Left kidney (tissue), 2 donors: ENCODE measurements around the gene TOB1. TPM values are rescaled to one million over a fixed set of nuclear protein-coding genes. Genes with fewer than 3 reads are reported as not detected.
"Not testable (repeated sequence)": the region's sequence is repeated elsewhere in the genome, so short reads cannot be mapped to it uniquely, and the experiment has no call there.

ENCODE experiments used
- DNase-seq: peaks from one replicate; pipeline ENCODE4 v3.0.0-alpha.2; 2013
- polyA plus RNA-seq: library from polyadenylated mRNA; unstranded; fragments of 120-200 nt; gene quantifications from one replicate; pipeline ENCODE4 v1.2.1, GENCODE V29; 2013; ENCODE audit not compliant: insufficient read length

The TOB1 gene
- polyA plus RNA-seq, 1 donor, result 38.6 TPM

DNA sequence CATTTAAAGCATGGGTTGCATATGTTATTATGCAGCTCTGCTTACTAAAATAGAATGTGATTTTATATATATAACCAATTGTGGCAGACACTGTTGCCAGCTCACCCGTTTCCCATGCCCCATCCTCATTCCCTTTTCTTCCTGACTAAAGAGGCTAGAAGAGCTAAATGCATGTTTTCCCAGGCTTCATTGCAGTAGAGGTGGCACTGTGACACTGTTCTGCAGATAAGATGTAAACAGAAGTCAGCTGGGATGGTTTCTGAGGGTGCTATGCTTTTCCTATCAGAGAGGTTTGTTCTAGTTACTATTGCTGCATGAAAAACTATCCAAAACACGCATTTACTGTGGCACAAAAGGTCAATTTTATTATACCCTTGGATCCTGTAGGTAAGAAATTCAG lies 5.7 kb upstream of the TOB1 start:
- no peak for DNase-seq

GRCh38 chr17:50871364-50871763 lies 5.2 kb upstream of the TOB1 start:
- no peak for DNase-seq

- DNase-seq, result no peak
Observed at GRCh38 chr17:50868602-50869001, 2.4 kb upstream of the TOB1 start.

DNA sequence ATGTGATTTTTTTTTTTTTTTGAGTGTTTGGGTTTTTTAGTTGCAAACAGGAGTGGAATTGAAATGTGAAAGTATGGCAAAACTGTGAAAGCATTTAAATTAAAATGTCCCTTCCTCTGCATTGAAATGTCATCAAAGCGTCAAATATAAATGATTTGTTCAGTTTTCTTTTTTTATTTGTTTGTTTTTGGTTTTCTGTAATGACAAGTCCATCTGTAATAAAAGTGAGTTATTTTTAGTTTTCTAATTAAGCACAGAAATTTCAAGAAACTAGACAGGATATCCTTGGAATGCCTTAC lies 1.9 kb upstream of the TOB1 start:
- DNase-seq, result no peak

DNA sequence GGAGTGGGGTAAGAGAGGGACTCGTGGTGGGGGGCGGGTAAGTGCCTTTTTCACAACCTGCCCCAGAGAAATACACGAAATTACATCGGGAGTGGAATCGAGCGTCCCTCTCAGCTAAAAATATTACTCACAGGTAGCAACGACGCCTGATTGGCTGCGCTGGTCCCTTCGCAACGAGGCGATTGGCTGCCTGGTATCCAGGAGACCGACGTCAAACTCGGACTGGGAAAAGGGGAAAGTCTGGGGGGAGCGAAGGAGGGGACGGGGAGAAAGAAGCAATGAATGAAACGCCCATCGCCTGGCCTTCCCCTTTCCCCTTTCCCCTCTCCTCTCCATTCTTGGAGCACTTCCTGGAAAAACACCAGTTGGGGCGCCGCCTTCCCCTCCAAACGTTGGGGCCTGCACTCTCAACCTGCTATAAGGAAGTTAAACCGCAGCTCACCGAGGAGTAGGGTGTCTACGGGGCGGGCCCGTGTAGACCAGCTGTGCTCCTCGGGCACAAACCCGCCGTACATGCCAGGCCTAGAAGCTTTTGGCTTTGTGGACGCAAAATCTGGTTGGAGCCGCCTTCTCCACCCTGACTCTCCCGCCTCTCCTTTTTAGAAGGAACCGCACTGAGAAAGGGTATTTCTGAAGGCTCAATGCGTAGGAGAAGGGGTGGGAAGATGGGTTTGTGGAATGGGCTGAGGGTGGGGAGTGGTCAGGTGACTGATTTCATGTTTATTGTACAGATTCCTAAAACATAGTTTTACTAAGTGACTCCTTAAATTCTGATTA lies 1.4 kb upstream of the TOB1 start:
- DNase-seq, result peak; percentile 96

DNA sequence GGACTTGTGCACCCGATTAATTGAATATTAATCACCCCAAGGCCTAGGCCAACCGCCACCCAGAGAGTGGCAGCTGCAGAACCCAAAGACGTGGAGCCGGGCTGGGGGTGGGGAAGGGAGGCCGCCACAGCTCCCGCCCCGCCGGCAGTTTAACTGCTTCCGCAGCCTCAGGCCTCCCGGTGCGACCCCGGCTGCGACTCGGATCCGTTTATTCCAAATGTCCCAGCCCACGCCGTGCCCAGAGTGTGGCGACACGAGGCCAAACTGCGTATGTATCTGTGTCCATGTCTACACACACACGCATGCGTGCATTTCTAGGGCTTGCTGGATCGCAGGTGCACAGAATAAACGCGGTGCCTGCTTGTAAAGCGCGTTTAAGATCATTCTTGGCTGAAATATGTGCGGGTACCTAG lies 802 bp upstream of the TOB1 start:
- DNase-seq, result no peak

DNA sequence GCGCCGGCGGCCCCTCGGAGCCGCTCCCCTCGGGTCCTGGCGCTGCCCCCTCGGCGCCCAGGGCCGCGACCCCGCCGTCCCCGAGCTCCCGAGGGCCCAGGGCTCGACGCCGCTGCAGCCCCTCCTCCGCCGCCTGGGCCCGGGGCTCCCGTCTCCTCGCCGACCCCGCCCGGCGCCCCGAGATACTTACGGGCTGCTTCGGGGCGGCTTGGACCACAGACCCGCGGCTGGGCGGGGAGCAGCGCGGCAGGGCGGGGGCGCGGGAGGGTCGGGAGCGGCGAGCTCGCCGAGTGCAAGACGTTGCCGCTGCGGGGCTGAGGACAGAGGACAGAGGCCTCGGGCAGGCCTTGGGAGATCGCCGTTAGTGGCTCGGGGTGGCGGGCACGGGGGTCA lies 290 bp downstream of the TOB1 start:
- DNase-seq, result no peak

DNA sequence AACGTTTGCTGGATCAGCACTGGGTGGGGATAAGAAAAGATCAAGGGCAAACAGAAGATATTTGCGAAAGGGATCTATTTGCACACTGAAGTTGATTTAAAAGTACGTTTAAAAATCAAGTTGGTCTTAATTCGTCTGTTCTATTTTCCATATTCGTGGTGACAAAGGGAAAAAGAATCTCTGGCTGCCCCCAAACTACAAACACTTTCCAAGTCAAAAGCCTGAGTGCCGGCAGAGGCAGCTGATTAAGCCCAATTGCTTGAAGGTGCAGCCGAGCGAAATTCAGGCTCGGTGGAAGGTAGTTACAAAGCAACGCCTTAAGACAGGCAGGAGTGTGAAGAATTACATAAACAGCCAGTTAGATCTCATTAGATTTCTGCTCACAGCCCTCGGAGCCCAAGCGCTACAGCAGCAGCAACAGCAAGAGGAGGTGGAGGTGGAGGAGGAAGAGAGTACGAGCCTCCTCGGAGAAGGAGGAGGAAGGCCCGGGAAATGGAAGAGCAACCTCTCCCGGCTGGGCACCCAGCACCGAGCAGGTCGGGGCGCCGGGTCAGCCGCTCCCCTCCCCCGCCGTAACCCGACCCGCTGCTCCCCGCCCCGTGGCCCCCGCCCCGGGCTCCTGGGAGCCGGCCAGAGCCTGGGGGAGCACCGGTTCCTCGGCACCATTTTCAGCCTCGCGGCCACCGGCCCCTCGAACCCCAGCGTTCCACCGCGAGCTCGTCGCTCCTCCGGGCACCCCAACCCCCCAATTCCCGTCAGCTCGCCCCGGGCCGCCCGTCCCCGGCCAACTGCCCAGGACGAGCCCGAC lies 890 bp downstream of the TOB1 start:
- DNase-seq, result peak; percentile 41

DNA sequence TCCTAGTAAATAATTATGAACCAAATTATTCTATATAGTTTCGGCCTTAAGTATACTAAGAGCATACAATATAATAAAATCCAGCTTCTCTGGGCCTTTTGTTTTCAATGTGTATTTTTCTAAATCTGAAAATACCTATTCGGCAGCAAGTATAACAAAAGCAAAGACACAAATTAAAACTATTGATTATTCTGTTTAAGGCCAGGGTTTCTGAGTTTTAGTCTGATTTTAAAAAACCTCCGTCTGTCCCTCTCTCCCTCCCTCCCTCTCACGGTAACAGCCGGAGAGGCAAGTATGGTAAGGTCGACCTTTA lies 1.5 kb downstream of the TOB1 start:
- no peak for DNase-seq

DNA sequence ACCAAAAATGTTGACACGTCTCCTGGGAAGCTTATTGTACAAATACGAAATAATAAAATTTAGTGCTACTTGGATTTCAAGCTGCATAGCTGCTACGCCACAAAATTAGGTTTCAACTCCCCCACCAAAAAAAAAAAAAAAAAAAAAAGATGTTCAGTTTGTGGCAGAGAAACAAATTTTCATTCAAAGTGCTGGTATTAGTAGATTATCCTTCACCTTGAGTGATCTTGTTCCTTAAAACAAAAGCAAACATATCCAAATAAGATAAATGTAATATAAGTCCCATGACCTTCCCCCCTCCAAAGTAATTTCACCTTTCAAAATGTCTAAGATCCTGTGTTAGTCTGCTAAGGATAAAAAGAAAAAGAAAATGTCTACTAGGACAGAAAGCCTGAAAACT lies 2.2 kb downstream of the TOB1 start:
- no peak for DNase-seq

DNA sequence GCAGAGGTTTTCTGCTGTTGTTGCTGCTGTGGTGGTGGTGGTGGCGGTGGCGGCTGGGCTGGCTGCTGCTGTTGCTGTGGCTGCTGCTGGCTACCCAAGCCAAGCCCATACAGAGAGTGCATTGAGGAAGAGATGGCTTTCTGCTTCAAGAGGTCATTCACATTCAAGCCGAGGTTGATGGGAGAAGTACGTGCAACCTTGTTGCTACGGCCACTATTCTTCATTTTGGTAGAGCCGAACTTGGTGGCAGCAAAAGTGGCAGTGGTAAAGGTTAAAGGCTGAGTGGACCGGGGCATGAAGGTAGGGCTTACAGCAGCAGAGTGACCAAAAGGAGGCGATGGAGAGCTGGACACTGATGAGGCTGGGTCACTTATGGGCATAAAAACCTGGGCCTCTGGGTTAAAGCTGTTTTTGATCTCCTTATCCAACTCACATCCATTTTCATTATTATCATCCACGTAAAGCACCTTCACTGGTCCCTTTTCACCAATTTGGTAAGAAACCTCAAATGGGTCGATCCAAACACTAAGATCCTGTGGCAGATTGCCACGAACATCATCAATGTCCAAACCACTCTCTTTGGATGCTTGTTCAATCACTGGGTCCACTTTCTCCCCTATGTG lies 2.8 kb downstream of the TOB1 start:
- no peak for DNase-seq

- no peak for DNase-seq
Observed at GRCh38 chr17:50861822-50862528, 4.2 kb downstream of the TOB1 start.

DNA sequence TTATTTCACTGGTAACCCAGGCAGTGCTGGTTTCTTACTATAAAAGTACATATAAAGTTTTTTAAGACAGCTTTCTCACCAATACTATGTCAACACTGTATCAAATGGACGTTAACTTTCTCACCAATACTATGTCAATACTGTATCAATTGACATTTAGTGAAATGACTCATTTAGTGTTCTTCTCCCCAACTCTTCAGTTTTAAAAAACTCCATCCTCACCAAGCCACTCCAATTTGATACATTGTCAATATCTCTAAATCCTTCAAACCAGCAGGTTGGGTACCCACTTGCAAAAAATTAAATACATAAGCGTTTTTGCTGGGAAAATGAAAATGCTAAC lies 4.8 kb downstream of the TOB1 start:
- DNase-seq, result no peak

DNA sequence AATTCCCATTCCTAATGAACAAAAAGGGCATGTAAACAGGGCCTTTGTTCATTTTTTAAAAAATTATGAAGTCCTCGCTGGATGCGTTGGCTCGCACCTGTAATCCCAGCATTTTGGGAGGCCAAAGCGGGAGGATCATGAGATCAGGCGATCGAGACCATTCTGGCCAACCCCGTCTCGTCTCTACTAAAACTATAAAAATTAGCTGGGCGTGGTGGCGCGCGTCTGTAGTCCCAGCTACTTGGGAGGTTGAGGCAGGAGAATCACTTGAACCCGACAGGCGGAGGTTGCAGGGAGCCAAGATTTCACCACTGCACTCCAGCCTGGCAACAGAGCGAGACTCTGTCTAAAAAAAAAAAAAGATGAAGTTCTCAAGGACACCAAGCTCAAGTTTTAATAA lies 6.4 kb downstream of the TOB1 start:
- not testable (repeated sequence) for DNase-seq

- DNase-seq, result no peak
Observed at GRCh38 chr17:50858486-50859225, 7.5 kb downstream of the TOB1 start.

GRCh38 chr17:50856431-50856830 lies 9.7 kb downstream of the TOB1 start:
- DNase-seq, result no peak

DNA sequence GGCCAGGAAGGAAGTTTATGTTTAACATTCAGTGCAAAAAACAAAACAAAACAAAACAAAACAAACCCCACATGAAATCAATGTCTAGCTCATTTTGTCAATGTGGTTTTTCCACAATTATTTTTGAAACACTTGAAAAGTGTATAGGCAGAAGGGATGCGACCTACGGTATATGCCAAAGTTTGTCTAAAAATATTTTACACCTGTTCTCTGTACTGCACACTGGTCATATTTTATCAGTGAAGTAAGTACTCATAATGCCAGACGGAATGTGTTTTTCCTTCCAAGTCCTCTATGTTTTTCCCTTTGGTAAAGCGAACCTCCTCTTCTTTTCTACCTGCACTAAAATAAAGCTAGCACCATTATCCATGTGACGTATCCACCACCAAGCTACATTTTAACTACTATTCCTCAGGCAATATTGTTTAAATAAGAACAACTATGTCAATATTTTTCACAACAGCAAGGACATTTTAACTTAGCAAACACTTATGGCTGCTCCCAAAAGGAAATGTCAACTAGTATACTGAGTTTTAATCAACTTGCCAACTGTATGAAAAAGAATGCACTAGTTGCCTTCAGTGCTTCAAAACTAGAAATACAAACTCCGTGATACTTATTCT lies 10.3 kb downstream of the TOB1 start:
- DNase-seq, result no peak

- DNase-seq, result no peak
Observed at GRCh38 chr17:50853781-50854180, 12.4 kb downstream of the TOB1 start.

- no peak for DNase-seq
Observed at GRCh38 chr17:50853015-50853615, 13.0 kb downstream of the TOB1 start.

DNA sequence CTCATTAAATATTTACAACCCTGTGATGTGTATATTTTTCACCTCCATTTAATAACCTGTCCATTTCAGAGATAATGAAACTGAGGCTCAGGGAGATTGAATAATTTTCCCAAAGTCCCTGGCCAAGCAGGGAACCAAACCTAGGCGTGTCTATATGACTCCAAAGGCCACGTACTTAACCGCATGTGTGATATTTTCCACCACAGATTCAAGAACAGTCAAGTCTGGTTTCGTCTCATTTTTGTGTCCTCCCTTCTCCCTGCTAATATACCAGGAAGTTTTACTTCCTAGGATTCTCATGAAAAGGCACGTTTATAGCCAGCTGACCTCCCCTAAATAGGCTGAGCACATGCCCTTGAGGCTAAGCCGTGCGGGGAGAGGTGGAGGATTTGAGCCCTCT lies 15.5 kb downstream of the TOB1 start:
- DNase-seq, result no peak

- DNase-seq, result no peak
Observed at GRCh38 chr17:50848711-50849110, 17.4 kb downstream of the TOB1 start.
